Measurements from ENCODE around the gene CAMSAP2. TPM values are rescaled to one million over a fixed set of nuclear protein-coding genes. Genes with fewer than 3 reads are reported as not detected.

The CAMSAP2 gene
- 27.5 and 29.3 TPM in 2 replicates for total RNA-seq (2014; rRNA removed; shearing (Covaris generic))

DNA sequence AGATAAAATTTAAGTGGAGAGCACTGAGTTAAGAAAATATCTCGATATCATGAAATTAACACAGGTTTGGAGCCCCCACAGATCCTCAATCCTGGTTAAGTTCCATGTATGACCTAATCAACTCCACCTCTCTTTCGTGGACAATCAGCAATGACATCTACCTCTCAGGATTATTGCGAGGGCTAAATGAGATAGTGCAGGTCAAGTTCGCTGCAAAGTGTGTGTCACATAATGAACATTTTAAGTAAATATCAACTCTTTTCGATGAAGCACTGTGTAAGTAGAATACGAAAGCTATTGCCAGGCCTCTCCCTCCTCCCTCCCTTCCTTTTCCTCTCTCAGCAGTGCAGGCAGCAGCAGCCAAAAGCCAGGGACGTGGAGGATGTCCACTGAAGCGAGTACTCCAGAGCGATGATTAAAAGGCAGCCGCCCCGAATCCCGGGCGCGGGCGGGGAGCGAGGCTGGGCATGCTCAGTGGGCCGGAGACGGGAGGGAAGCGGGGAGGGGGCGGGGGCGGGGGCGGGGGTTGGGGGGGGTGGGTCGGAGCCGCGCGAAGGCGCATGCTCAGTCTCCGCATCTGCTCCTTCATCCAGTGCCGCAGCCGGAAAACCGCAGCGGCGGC lies at the start of gene CAMSAP2:
Gene CAMSAP2 (plus strand): TSS at position 567 of the 622 bp plus-strand sequence. CDS start 935 bp downstream, outside the sequence.

DNA sequence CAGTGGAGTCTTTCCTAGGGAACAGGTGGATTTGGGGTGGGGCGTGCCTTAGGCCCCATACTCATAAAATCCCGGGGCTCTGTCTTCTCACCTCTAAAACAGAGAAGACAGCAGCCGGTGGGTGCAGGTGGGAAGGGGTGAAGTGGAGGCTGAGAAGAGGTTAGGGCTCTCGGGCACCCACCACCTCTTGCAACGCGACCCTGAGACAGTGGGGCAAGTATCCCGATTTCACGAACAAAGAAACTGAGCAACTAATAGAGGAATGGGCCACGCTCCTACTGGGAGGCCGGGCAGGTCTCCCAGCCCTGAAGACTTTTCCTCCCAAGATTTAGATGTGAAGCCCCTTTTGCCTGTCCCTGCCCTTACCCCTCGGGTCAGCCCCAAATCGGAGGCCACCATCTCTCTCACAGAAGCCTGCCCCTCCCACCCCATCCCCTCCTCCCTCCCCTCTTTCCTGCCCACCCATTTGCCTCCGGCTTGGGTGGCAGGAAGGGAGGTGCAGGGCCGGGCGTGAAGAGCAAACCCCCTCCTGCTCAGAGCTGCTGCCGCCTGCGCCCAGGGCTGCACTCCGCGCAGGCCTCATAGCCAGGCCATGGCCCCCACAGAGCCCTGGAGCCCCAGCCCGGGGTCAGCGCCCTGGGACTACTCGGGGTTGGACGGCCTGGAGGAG lies 133.9 kb downstream of the CAMSAP2 start, which contains the start of gene GPR25:
Gene GPR25 (plus strand): TSS at position 536 of the 670 bp plus-strand sequence. CDS start 57 bp downstream, at position 593.

GRCh38 chr1:200894712-200895442 lies 156.2 kb downstream of the CAMSAP2 start, which contains the start of gene INAVA:
TSS of gene INAVA (plus strand) at chr1:200894900. CDS start at chr1:200898401, 3,501 bp downstream.

Other genes starting within 250 kb of the CAMSAP2 start
- 20.0 and 22.6 TPM in 2 replicates for gene KIF14, start 118.1 kb upstream of the CAMSAP2 start, total RNA-seq (2014; rRNA removed; shearing (Covaris generic))
- gene DDX59, start 69.0 kb upstream of the CAMSAP2 start, total RNA-seq (2014; rRNA removed; shearing (Covaris generic)) = 47.0 and 53.3 TPM in 2 replicates
- not detected in 2 replicates for gene GPR25, start 134.1 kb downstream of the CAMSAP2 start, total RNA-seq (2014; rRNA removed; shearing (Covaris generic))
- gene INAVA, start 156.0 kb downstream of the CAMSAP2 start, total RNA-seq (2014; rRNA removed; shearing (Covaris generic)) = 19.5 and 21.9 TPM in 2 replicates

All from A375 (cell line).